ENCODE data around the gene PABPC1L.

PABPC1L gene

GRCh38 chr20:44945261-44945660 is 35.4 kb downstream of the PABPC1L start:
- no peak for DNase-seq

DNA sequence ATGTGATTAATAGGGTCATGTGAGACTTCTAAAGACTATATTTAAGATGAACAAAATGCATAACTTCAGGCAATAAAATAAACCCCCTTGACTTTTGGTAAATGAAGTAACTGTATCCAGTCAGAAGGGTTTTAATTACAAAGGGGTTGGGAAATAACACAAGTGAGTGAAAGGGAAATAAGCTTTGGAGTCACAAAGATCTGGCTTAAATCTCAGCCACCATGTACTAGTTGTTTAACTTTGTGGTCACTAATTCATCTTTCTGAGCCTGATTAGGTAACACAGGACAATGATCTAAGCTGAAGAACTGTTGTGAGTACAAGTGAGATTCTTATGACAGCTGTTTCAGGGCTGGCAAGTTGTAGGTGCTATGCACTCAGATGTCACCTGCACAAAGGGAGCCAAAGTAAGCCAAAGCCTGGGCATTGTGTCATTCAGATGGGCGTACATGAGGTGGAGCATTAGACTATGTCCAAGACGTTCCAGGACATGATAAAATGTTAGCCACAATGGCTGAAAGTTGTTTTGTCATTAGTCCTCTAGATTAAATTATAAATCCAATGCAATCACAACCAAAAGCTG is 36.5 kb downstream of the PABPC1L start:
- no peak for DNase-seq

GRCh38 chr20:44948107-44948506 is 38.2 kb downstream of the PABPC1L start:
- DNase-seq: no peak

DNA sequence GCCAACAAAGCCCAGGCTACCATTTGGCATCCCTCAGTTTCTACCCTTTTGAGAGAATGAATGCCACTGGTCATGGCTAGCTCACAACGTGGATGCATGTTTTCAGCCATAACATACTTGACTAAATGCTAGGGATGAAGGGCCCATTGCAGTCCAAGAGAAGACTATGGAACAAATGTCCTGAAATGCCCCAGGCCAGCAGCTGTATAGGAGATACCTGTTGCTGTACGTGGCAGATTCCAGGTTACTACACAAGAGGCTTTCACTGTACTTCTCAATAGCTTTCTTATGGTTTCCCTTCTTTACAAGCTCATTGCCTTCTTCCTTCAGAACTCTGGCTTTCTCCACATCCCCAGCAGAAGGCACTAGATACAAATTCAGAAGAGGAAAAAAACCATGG is 38.7 kb downstream of the PABPC1L start:
- DNase-seq: no peak

- DNase-seq: no peak
Observed at GRCh38 chr20:44950368-44950767, 40.5 kb downstream of the PABPC1L start.

GRCh38 chr20:44952731-44953130 is 42.9 kb downstream of the PABPC1L start:
- no peak for DNase-seq

GRCh38 chr20:44954211-44954610 is 44.4 kb downstream of the PABPC1L start:
- no peak for DNase-seq

DNA sequence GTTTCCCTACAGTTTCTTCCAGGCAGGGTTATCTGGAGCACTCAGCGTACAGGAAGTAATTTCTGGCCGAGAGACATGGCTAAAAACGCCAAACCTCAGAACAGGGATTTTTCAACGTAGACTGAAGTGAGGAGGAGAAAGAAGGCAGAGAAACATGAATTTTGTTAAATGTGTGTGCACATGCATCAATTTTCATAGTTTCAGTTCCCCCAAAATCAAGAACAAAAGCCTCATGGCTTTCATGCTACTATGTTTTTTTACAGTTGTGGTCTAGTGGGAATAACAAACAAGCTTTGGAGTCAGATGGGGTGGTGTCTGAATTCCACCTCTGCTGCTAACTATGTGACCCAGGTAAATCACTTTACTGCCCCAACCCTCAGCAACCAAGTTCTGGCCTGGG is 45.4 kb downstream of the PABPC1L start:
- DNase-seq: no peak

DNA sequence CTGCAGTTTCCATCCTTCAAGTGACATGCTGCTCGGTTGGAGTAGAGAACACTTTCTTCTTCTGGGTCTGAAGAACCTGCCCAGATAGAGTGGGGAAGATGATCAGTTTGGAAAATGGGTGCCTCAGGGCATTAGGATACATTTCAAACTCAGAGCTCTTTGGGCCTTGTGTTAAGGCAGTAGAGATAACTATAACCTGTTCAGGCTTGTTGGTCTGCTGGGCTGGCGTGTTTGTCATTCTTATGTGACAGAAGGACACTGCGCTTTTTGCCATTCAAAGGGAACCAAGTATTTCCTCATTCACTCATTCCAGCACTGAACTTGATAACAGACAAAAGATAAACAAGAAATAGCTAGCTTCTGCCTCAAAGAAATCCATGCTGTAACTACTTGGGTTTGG is 46.5 kb downstream of the PABPC1L start:
- DNase-seq: no peak

GRCh38 chr20:44958276-44958675 is 48.4 kb downstream of the PABPC1L start:
- no peak for DNase-seq

DNA sequence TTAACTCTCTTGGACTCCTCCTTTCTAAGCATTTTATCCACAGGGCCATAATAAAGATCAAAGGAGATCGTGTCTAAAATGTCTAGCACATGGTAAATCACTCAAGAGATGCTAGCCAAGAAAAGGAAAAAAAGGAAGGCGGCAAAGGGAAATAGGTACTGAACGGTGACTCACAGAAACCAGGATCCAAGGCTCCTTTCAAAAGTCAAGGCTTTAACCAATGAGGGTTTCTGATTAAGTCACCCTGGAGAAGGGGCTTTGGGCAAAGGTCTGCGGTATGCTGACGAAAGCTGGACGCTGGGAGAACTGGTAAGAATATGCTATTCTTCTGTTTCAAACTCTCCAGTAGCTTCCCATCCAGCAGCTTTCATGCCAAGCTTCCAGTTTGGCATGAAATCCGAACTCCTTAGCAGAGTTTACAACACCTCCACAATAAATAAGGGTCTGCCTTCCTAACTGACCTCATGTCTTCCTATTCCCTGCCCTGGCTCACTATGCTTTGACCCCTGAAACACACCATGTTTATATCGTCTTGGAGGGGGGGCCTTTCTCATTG is 49.3 kb downstream of the PABPC1L start:
- DNase-seq: no peak

GRCh38 chr20:44959638-44960102 is 49.8 kb downstream of the PABPC1L start:
- peak; percentile 64 for DNase-seq

- peak; percentile 88 for DNase-seq
Observed at GRCh38 chr20:44960103-44960852, 50.4 kb downstream of the PABPC1L start, which contains the start of gene TOMM34. TSS of gene TOMM34 (minus strand) at chr20:44960397. CDS start at chr20:44960333, 64 bp downstream.

DNA sequence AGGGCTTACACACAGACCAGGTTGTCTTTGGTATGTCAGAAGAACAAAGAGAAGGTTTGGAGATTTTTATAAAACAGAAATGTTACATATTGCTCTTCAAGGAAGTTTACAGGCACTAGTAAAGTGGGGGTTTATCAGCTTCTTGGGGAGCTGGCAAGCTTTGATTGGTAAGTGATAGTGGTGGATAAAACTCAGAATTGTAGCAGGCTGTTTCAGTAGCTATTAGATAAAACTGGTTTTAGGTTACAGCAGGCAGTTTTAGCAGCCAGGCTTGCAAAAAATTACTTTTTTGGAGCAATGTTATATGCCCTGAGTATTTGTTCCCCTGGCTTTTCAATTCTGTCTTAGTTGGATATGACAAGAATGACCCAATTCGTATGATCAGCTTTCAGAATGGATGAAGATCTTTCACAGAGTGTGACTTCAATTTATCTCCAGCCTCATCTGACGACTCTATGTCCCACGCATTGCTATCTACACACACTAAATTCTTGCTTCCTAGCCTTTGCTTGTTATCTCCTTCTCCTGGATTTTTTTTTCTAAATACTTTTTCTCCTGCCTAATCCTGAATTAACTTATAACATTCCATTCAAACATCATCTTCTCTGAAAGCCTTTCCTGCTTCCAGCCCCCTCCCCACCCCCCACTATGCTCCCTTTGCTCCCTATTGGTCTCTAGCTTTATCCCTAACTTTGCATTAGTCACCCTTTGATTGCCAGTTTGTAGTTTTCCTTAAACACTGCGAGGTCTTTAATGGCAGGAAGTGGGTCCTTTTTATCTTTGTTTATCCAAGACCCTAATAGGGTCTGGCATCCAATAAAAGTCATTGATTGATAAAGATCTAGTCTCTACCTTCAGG is 51.4 kb downstream of the PABPC1L start:
- DNase-seq: no peak

DNA sequence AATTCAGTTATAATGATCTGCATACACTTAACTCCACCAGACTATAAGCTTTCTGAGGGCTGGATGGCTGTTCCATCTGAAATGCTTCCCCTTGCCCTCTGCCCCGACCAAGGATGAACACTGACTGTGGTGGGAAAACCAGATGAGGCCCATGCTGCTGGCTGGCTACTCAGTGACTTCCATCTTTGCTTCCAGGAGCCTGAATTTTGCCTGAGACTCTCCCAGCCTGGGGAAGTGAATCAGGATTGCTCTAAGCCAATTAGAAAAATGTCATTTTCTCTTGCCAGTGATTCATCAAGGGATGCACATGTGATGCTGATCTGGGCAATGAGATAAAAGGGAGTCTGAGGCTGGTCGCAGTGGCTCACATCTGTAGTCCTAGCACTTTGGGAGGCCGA is 52.0 kb downstream of the PABPC1L start:
- DNase-seq: no peak

- DNase-seq: no peak
Observed at GRCh38 chr20:44962483-44962882, 52.6 kb downstream of the PABPC1L start.

- DNase-seq: no peak
Observed at GRCh38 chr20:44963325-44964215, 53.7 kb downstream of the PABPC1L start.

GRCh38 chr20:44965651-44966029 is 55.8 kb downstream of the PABPC1L start:
- no peak for DNase-seq

DNA sequence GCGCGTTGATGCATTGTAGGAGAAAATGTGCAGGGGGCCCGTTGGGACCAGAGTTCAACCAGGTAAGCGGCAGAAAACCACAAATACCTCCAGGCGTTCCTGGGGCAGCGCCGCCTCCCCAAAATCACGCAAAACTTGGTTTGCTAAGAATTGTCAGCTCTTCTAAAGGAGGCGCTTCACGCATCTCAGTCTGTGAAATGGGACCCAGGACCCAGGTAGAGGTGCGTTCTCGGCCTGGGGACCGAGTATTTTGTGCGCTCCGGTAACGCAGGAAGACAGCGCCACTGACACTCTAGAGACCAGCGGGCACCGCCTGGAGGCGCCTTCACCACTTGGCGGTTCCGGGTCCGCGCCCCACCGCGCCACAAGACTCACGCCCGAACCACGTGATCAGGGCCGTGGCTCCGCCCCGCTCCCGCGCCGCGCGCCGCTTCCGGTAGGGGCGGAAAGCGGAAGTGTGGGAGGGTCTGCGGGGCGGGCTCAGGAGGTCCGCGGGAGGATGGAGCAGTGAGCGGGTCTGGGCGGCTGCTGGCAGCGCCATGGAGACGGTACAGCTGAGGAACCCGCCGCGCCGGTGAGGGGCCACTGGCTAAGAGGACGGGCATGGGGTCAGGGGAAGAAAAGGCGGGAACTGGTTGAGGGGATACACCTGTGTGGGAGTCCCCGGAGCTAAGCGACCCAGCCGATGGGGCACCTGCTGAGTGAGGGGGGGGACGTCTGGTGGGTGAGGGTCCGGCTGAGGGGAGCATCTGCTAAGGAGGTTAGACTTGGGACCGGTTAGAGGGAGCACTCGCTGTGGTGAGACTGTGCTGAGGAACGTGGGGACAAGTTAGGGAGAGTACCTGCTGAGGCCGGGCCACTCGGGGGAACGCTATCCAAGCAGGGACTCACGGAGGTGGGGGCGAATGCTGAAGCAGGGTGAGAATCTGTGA is 56.4 kb downstream of the PABPC1L start, which contains the start of gene STK4:
STK4 (plus strand) TSS at position 483 of the 932 bp plus-strand sequence; CDS start at position 540, 57 bp downstream.
- DNase-seq: peak; percentile 94

DNA sequence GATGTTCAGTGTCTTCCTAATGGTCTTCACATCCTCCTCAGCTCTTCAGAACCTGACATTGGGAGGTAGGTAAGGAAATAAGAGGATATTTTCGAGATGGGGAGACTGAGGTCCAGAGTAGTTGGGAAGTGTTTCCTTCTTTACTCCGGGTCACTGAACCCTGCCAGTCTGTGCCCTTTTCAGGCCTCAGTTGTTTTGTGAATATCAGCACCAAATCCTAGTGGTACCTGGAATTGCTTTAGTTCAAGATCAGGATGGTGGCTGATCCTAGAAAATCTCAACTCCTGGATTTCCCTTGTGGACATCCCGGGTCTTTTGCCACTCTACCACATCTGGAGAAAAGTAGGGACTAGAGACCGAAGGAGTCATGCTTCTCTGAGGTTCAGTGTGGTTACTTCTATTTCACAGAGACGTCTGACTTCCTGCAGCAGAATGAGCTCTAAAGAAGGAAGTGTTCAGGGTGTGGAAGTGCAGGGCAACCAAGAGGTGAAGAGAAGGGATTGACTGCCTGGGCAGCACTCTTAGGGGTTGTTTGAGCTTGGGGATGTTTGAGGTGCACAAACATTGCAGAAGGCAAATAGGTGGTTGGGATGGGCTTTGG is 57.4 kb downstream of the PABPC1L start:
- peak; percentile 76 for DNase-seq

Data from CD4-positive, alpha-beta T cell treated with Interleukin-4 for 4 hours (primary cell).